CD14-positive monocyte (primary cell): ENCODE measurements around the gene SPTBN5. TPM values are rescaled to one million over a fixed set of nuclear protein-coding genes. Genes with fewer than 3 reads are reported as not detected.
A peak's percentile ranks its signal among the peaks of the same experiment; 100 is the strongest.

Experiments
- DNase-seq, 3 donors: peaks; one replicate each; pipeline ENCODE4 v3.0.0-alpha.2; 2011 to 2022
- H2AFZ ChIP-seq: 2 replicates; pipeline ENCODE4 v1.6.0; 2012; ENCODE audit warnings: mild to moderate bottlenecking, low read depth, low read length, inconsistent platforms; ENCODE audit not compliant: insufficient read depth, poor library complexity, severe bottlenecking
- H3K27ac ChIP-seq, 2 donors: 1 replicate in 1 of 2; 2 replicates in 1 of 2; pipeline ENCODE4 v1.5.1; 2012 to 2013; ENCODE audit warnings: low read length in 2 of 2, control low read depth in 1 of 2, inconsistent platforms in 1 of 2, low read depth in 1 of 2, mild to moderate bottlenecking in 1 of 2
- H3K27me3 ChIP-seq, 2 donors: one replicate each; pipeline versions ENCODE4 v1.6.0 to v1.6.1; 2011 to 2013; ENCODE audit warnings: low read length in 2 of 2; ENCODE audit not compliant: control insufficient read depth in 2 of 2, insufficient read depth in 2 of 2
- H3K36me3 ChIP-seq, 2 donors: replicated peaks in 1 of 2; 1 replicate in 1 of 2; 2 replicates in 1 of 2; pipeline versions ENCODE4 v1.5.1 to v1.6.1; 2012 to 2013; ENCODE audit warnings: low read length in 2 of 2, control low read depth in 1 of 2, inconsistent platforms in 1 of 2, mild to moderate bottlenecking in 1 of 2; ENCODE audit not compliant: insufficient read depth in 2 of 2, control insufficient read depth in 1 of 2
- H3K4me1 ChIP-seq, 2 donors: 1 replicate in 1 of 2; 2 replicates in 1 of 2; pipeline versions ENCODE4 v1.5.1 to v1.6.1; 2012 to 2013; ENCODE audit warnings: low read length in 2 of 2, control low read depth in 1 of 2, inconsistent platforms in 1 of 2, mild to moderate bottlenecking in 1 of 2, moderate library complexity in 1 of 2; ENCODE audit not compliant: insufficient read depth in 2 of 2, control insufficient read depth in 1 of 2
- H3K4me2 ChIP-seq: replicated peaks from 2 replicates; pipeline ENCODE3; 2012; ENCODE audit warnings: low read length, moderate library complexity, mild to moderate bottlenecking; ENCODE audit not compliant: poor library complexity, severe bottlenecking; ENCODE audit errors: extremely low read depth
- H3K4me3 ChIP-seq, 3 experiments: fragments of 200-600 bp in 1 of 3; sonication (generic) in 1 of 3; replicated peaks in 1 of 3; 1 replicate in 2 of 3; 2 replicates in 1 of 3; pipeline ENCODE4 v1.5.1; 2011 to 2013; ENCODE audit warnings: low read length in 3 of 3, mild to moderate bottlenecking in 3 of 3, control low read depth in 2 of 3, low read depth in 2 of 3, inconsistent platforms in 1 of 3, moderate library complexity in 1 of 3
- H3K79me2 ChIP-seq: 2 replicates; pipeline ENCODE4 v1.6.0; 2012; ENCODE audit warnings: mild to moderate bottlenecking, control low read depth, inconsistent platforms, low read length, moderate library complexity; ENCODE audit not compliant: insufficient read depth
- H3K9ac ChIP-seq: 2 replicates; pipeline ENCODE4 v1.6.0; 2017; ENCODE audit warnings: low read length, mild to moderate bottlenecking; ENCODE audit not compliant: insufficient read depth, poor library complexity, severe bottlenecking
- H3K9me3 ChIP-seq, 2 donors: replicated peaks in 1 of 2; 1 replicate in 1 of 2; 2 replicates in 1 of 2; pipeline versions ENCODE4 v1.5.1 to v1.6.1; 2012 to 2013; ENCODE audit warnings: low read length in 2 of 2, control low read depth in 1 of 2; ENCODE audit not compliant: control insufficient read depth in 1 of 2, insufficient read depth in 1 of 2
- H4K20me1 ChIP-seq: 2 replicates; pipeline ENCODE4 v1.6.0; 2012; ENCODE audit warnings: mild to moderate bottlenecking, low read length, control low read depth, moderate library complexity; ENCODE audit not compliant: insufficient read depth
- H3K27ac Mint-ChIP-seq, 7 donors: one replicate each; pipeline ENCODE4 v1.8.0; 2020; ENCODE audit warnings: mild to moderate bottlenecking in 7 of 7, mixed read lengths in 7 of 7, moderate library complexity in 6 of 7, inconsistent platforms in 2 of 7
- H3K27me3 Mint-ChIP-seq, 3 donors: one replicate each; pipeline ENCODE4 v1.8.0; 2021 to 2022; ENCODE audit warnings: low read depth in 3 of 3, mild to moderate bottlenecking in 3 of 3, mixed read lengths in 3 of 3, moderate library complexity in 3 of 3, inconsistent platforms in 1 of 3
- H3K36me3 Mint-ChIP-seq, 2 donors: one replicate each; pipeline ENCODE4 v1.8.0; 2020; ENCODE audit warnings: mixed read lengths in 2 of 2, inconsistent platforms in 1 of 2, mild to moderate bottlenecking in 1 of 2
- H3K4me1 Mint-ChIP-seq: one replicate; pipeline ENCODE4 v1.8.0; 2020; ENCODE audit warnings: mild to moderate bottlenecking, mixed read lengths
- H3K4me3 Mint-ChIP-seq, 2 donors: one replicate each; pipeline ENCODE4 v1.8.0; 2020; ENCODE audit warnings: mild to moderate bottlenecking in 2 of 2, mixed read lengths in 2 of 2, moderate library complexity in 1 of 2
- H3K9me3 Mint-ChIP-seq, 7 donors: one replicate each; pipeline ENCODE4 v1.8.0; 2020 to 2022; ENCODE audit warnings: mixed read lengths in 7 of 7, mild to moderate bottlenecking in 6 of 7, moderate library complexity in 6 of 7, inconsistent platforms in 2 of 7
- CTCF ChIP-seq: fragments of 200-600 bp; IDR thresholded peaks from one replicate; pipeline ENCODE4 v1.8.0; 2022; ENCODE audit warnings: antibody characterized with exemption, mild to moderate bottlenecking
- WGBS: methylation state at CpG from one replicate; pipeline ENCODE4 v1.1.5; 2013; ENCODE audit warnings: missing lambda C conversion rate; ENCODE audit not compliant: insufficient coverage; 5-methylcytosine and 5-hydroxymethylcytosine counted together
- intact Hi-C, 2 donors: fragments of 100-400 bp; cut with micrococcal nuclease; formaldehyde crosslinking; loops; one replicate each; pipeline versions ENCODE4 v1.15.0 to v1.15.1; 2023
- polyA plus RNA-seq, 3 donors: library from polyadenylated mRNA; depleted of rRNA in 1 of 3; unstranded in 2 of 3; stranded (reverse) in 1 of 3; fragments of 300-500 nt in 2 of 3; fragments of >200 nt in 1 of 3; fragmentation: Illumina TruSeq in 2 of 3; gene quantifications; 1 replicate in 2 of 3; 2 replicates in 1 of 3; pipeline ENCODE4 v1.2.3, GENCODE V29; 2012 to 2021

Gene SPTBN5
- polyA plus RNA-seq, 3 donors = 0.29 TPM; not detected in 2

- no peak for TF ChIP-seq CTCF
- H3K9me3 ChIP-seq = no peaks in the 10 kb centered on the region
- H3K4me1 Mint-ChIP-seq = peaks cover 17% of the 10 kb centered on the region
- no peak overlapping the region for H3K4me2 ChIP-seq
- no peak overlapping the region for H3K4me3 ChIP-seq
- H2AFZ ChIP-seq = no peak overlapping the region
- H3K36me3 Mint-ChIP-seq = peaks cover 2 to 9% of the 10 kb centered on the region in 2 donors
- no peaks in the 10 kb centered on the region for H3K36me3 ChIP-seq
- 94% methylated on average over 12 of the region's 14 CpGs for WGBS
- no peaks in the 10 kb centered on the region for H4K20me1 ChIP-seq
- H3K27ac ChIP-seq = no peak overlapping the region
- H3K4me1 ChIP-seq = peaks cover 6 to 7% of the 10 kb centered on the region in 2 donors
- peaks cover 21 to 23% (median 22%) of the 10 kb centered on the region in 3 donors for H3K27me3 Mint-ChIP-seq
- H3K27ac Mint-ChIP-seq = peak overlapping the region in 1 of 7 donors; percentile 61
- H3K79me2 ChIP-seq = no peaks in the 10 kb centered on the region
- intact Hi-C loops = no loop called here
- peaks cover 4 to 19% of the 10 kb centered on the region in 2 donors for H3K27me3 ChIP-seq
- H3K9ac ChIP-seq = no peak overlapping the region
- DNase-seq = no peak
- H3K4me3 Mint-ChIP-seq = no peak overlapping the region
- peaks cover 0 to 5% (median 0%) of the 10 kb centered on the region in 7 donors for H3K9me3 Mint-ChIP-seq
These were observed 8.0 kb downstream of the SPTBN5 start for GRCh38 chr15:41885841-41886240.

- Histone ChIP-seq H3K27ac (no peak overlapping the region), H3K4me3 (no peak overlapping the region), H3K9ac (no peak overlapping the region), H3K4me2 (no peak overlapping the region), H3K79me2 (no peaks in the 10 kb centered on the region), H2AFZ (no peak overlapping the region), H3K36me3 (no peaks in the 10 kb centered on the region), H3K27me3 (peaks cover 4 to 24% of the 10 kb centered on the region in 2 donors), H3K4me1 (peaks cover 6 to 7% of the 10 kb centered on the region in 2 donors), H3K9me3 (no peaks in the 10 kb centered on the region), H4K20me1 (no peaks in the 10 kb centered on the region)
- intact Hi-C loops = no loop called here
- Mint-ChIP-seq H3K27ac (peak overlapping the region in 1 of 7 donors; percentile 41), H3K27me3 (peaks cover 26 to 28% (median 27%) of the 10 kb centered on the region in 3 donors), H3K4me3 (no peak overlapping the region), H3K9me3 (peaks cover 0 to 5% (median 0%) of the 10 kb centered on the region in 7 donors), H3K36me3 (peaks cover 6 to 13% of the 10 kb centered on the region in 2 donors), H3K4me1 (peaks cover 17% of the 10 kb centered on the region)
- no peak for DNase-seq
- TF ChIP-seq CTCF = no peak
These were observed 8.5 kb downstream of the SPTBN5 start for GRCh38 chr15:41885321-41885720.
